GM19455 (cell line): ENCODE measurements around the gene KCNQ2.

ENCODE experiments used
- ATAC-seq: cut with Tn5 transposase; IDR thresholded peaks from one replicate; pipeline ENCODE4 v1.9.1; 2021; ENCODE audit not compliant: unreplicated experiment

KCNQ2 gene

GRCh38 chr20:63418617-63419016 lies 53.8 kb downstream of the KCNQ2 start:
- no peak for ATAC-seq

DNA sequence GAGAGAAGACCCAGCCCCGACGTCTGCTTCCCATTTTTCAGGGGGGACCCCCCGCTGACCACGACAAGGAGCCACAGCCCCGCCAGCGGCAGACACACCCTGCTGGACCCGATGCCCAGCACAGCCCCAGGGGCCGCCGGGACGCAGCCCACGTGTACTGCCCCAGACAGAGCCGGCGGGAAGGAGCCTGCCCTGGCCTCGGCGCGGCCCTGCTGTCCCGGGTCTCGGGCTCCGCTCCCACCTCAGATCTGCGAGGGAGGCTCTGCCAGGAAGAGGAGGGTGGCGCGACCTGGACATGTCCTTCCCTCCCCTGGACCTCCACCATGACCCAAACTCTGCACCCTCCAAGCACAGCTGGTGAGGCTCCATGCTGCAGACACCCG lies 54.7 kb downstream of the KCNQ2 start:
- no peak for ATAC-seq

DNA sequence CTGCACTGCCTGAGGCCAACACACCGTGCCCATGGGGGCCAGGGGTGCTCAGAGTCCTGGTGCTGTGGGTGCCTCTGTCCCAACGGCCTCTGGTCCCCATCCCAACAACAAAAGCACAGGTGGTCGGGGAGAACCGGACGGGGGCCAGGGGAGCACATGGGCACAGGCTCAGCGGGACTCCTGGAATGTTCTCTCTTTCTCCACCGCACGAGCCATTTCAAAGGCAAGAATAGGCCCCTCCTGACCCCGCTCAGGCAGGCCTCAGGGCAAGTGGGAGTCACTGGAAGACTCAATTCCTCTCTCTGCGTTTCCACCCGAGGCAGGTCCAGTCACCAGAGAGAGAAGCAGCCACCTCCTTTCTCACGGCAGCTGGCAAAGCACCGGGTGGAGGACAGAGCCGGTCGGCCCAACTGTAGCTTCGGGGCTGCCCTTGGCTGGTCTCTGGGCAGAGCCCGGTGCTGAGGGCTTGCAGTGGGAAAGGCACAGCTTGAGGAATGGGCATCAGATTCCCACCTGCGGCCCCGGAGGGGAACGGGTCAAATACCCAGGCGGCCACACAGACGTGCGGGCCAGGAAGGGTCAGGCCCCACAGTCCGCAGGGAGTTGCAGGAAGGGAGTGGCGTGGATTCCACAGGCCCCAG lies 55.2 kb downstream of the KCNQ2 start:
- no peak for ATAC-seq

- no peak for ATAC-seq
These were observed 55.8 kb downstream of the KCNQ2 start for GRCh38 chr20:63416631-63417030.

DNA sequence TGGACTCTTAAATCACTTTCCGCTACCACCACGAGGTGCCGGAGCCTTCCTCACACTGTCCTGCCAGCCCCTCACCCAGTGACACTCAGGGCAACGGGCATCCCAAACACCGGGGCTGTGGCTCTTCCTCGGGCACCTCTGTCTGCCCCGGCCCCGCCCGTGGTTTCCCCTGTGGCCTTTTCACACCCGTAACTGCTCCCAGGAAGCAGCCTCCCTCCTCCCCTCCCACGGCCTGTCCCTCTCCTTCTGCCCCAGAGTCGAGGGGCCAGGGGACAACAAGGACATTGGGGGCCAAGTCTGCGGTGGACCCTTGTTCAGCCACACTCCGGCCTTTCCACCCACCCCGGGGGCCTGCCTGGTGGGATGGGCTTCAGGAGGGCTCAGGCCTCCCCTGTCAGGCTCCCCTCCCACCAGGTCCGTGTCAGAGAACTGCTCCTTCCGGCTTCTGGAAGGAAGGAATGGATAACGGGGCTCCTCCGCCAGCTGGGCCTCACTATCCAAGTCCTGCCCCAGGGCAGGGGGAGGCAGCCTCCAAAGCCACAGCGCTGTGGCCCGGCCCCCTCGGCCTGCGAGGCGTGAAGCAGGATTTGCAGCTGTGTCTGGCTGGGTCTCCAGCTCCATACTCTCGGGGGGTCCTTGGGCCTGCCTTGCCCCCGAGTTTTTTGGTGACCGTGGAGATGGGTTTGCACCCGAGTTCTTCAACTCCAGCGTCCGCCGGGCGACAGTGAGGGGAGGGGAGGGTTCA lies 56.6 kb downstream of the KCNQ2 start:
- no peak for ATAC-seq

- ATAC-seq, result no peak
These were observed 57.6 kb downstream of the KCNQ2 start for GRCh38 chr20:63414720-63415430.

GRCh38 chr20:63413963-63414684 lies 58.3 kb downstream of the KCNQ2 start:
- no peak for ATAC-seq

DNA sequence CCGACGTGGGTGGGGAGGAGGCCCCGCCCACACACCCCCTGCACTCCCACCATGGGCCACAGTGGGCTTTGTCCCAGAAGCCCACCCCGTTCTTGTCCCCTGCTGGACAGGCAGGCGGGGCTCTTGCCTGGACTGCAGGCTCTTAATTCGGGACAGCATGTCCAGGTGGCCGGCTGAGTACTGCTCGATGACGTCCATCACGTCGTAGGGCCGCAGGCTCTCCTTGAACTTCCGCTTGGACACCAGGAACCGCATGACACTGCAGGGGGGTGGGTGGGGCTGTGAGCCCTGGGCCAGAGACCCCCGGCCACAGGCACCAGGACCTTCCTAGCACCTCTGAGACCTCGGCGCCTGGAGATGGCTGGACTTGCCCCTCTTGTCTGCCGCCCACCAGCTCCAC lies 59.1 kb downstream of the KCNQ2 start:
- ATAC-seq, result no peak

DNA sequence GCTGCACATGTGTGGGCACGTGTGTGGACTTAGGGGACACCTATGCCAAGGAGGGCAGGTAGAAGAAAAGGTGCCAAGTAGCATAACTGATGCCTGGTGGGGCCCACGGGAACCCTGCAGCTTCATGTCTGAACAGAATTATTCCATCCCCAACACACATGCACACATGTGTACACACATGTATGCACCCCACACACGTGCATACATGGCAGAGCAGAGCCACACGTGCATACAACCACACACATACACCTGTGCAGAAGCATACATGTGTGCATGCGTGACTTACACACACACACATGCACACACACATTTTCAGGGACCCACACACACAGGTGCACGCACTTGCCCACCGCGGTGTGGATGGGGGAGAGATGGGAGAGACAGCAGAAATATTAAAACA lies 59.6 kb downstream of the KCNQ2 start:
- ATAC-seq, result no peak

- ATAC-seq, result no peak
These were observed 60.4 kb downstream of the KCNQ2 start for GRCh38 chr20:63411898-63412631.

GRCh38 chr20:63411151-63411897 lies 61.1 kb downstream of the KCNQ2 start:
- no peak for ATAC-seq

GRCh38 chr20:63409834-63410435 lies 62.5 kb downstream of the KCNQ2 start:
- ATAC-seq, result no peak

DNA sequence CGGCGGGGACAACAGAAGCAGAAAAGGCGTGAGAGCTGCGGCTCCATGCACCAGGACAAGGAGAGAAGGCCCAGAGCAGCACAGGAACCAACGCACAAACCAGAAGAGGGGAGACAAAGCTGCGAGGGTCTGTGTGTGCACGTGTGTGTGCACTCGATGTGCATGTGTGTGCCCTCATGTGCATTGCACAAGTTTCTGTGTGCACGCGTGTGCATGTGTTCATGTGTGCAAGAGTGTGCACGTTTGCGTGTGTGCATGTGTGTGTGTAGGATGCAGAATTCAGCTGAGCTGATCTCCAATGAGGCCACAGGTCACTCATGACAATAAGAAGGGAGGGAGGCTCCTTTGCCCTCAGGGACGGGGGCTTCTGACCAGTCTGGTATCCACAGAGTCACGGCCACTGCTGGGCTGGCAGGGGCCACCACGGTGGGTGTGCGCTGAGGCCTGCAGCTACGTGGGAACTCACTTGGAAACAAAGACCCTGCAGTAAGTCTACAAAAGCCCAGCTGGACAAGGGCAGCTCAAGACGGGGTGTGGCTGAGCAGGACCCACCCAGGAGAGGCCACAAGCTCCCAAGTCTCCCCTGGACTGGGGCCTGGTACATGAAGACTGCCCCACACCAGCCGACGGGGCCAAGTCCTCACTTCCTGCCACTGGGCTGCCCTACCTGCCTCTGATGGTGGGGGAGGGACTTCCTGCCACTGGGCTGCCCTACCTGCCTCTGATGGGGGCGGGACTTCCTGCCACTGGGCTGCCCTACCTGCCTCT lies 63.2 kb downstream of the KCNQ2 start:
- no peak for ATAC-seq

- no peak for ATAC-seq
These were observed 63.8 kb downstream of the KCNQ2 start for GRCh38 chr20:63408684-63409046.

- ATAC-seq, result no peak
These were observed 64.3 kb downstream of the KCNQ2 start for GRCh38 chr20:63407928-63408683.

GRCh38 chr20:63406617-63407245 lies 65.7 kb downstream of the KCNQ2 start:
- no peak for ATAC-seq

DNA sequence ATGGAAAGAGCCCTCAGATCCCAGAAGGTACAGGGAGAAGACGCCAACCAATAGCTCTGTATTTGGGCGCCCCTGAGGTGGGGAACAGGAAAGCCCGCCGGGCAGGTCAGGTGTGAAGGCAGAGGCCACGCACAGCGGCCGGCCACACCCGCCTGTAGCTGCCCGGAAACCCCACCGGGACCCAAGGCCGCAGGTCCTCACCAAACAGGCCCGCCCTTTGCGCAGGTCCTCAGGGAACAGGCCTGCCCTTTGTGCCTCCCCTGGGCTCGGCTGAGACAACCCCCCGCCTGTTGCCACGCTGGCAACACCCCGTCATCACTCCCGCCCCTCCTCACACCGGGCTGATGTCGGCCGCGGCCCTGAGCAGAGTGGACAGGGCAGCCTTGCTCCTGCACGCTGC lies 66.4 kb downstream of the KCNQ2 start:
- ATAC-seq, result no peak
